NCI-H1092 (cell line): Measurements from ENCODE around the gene ANKRD31.
"Not testable (repeated sequence)": the region's sequence is repeated elsewhere in the genome, so short reads cannot be mapped to it uniquely, and the experiment has no call there.

Experiments used
- DNase-seq: peaks from one replicate; lab custom pipeline; 2025; lab: John Stamatoyannopoulos, UW

Gene ANKRD31

DNA sequence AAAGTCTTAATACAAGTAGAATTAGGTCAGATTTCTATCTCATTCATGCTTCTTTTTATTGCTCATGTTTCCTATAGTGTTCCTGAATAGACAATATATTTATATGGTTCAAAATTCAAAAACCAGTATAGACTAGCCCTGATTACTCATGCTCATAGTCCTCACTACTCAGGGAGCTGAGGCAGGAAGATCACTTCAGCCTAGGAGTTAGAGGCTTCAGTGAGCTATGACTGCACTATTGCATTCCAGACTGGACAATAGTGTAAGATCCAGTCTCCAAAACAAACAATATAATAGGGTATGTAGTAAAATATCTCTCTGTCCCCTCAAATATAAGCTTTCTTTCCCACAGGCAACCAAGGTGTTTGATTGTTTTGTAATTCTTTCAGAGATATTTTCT is 2.4 kb downstream of the ANKRD31 start:
- no peak for DNase-seq

DNA sequence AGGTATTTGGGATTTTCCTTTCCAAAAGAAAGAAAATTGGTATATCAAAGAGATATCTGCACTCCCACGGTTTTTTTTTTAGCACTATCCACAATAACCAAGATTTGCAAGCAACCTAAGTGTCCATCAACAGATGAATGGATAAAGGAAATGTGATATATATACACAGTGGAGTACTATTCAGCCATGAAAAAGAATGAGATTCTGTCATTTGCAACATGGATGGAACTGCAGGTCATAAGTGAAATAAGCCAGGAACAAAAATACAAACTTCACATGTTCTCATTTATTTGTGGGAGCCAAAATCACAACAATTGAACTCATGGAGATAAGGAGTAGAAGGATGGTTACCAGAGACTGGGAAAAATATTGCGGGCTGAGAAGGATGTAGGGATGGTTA is 9.8 kb downstream of the ANKRD31 start:
- DNase-seq: no peak

DNA sequence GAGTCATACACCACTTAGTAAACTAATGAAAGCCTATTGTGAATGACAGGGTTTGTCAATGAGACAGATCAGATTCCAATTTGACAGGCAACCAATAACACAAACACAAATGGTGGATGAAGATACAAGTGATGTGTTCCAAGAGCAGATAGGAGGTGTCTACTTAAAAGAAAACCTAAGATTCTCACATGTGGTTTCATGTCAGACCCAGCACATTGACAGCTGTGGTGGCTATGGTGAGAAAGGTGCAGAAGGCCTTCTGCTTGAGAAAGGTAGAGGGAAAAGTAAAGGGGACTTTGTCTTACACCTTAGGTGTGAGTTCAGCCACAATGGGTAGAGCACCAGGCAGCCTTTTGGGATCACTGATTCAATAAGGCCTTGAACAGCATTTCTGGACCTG is 11.2 kb downstream of the ANKRD31 start:
- DNase-seq: no peak

DNA sequence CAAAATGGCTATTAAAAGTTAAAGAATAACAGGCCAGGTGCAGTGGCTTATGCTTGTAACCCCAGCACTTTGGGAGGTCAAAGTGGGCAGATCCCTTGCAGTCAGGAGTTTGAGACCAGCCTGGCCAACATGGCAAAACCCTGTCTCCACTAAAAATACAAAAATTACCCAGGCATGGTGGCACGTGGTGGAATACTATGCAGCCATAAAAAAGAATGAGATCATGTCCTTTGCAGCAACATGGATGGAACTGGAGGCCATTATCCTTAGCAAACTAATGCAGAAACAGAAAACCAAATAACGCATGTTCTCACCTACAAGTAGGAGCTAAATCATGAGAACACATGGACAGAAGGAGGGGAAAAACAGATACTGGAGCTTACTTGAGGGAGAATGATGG is 15.9 kb downstream of the ANKRD31 start:
- DNase-seq: not testable (repeated sequence)

DNA sequence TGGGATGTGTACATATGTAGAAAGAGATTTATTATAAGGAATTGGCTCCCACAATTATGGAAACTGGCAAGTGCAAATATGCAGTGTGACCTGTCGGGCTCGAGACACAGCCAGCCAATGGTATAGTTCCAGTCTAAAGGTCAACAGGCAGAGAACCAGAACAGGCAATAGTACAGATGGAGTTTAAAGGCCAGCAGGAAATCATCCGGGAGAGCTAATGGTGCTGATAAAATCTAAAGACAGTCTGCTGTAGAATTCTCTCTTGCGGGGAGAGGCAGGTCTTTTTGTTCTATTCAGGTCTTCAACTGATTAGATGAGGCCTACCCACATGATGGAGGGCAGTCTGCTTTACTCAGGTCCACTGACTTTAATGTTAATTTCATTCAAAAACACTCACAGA is 21.8 kb downstream of the ANKRD31 start:
- no peak for DNase-seq

DNA sequence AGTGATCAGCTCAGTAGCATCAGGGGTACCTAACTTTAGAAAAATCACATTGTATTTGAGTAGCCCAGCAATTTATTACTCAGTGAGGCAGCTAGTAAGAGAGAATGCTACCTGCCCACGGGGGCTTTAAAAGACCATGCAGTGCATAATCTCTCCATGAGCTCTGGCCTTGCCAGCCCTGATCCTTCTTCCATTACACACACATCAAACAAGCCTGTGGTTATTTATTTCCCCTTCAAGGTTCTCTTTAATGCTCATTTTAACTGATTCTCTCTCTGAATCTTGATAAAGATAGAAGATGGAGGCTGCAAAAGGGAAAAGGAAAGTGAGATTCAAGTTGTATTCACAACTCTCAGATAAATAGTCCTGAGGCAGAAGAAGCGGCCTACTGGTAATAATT is 22.3 kb downstream of the ANKRD31 start:
- DNase-seq: no peak

DNA sequence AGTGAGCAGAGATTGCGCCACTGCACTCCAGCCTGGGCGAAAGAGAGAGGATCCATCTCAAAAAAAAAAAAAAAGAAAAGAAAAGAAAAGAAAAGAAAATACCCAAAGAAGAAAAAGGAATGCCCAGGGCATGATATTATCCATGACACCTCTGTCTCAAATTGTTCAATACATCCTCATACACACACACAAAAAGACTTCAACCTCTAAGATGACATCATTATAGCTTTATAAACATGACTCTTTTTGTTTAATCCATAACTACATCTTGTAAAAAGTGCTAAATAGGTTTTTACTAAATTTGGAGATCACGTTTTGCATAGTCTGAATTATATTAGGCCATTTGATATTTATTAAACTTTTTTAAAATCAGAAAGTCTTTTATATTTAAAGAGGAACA is 33.1 kb downstream of the ANKRD31 start:
- no peak for DNase-seq

DNA sequence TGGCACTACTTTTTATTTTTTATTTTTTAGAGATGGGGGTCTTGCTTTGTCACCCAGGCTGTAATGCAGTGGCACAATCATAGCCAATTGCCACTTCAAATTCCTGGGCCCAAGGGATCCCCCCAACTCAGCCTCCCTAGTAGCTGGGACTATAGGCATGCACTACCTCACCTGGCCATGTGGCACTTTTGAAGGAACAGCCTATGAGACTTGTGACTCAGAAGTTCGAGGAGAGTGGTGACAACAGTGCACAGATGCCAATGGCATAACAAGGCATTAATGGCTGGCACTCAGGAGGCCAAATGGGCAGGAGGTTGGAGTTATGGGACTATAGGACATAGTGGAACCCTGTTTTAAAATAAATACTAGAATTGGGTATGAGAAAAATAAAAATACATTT is 33.7 kb downstream of the ANKRD31 start:
- no peak for DNase-seq

DNA sequence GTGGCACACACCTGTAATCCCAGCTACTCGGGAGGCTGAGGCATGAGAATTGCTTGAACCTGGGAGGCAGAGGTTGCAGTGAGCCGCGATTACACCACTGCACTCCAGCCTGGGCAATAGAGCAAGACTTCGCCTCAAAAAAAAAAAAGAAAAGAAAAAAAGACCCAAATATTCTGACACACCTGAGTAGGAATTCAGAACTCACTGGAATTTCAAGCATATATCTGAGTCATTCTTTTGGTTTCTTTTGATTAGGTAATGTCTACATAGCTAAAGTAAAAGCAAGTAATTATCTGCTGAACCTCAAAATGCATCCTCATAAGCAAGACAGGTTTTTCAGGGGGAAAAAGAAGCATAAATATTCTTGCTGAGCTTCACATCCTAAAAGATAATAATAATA is 35.9 kb downstream of the ANKRD31 start:
- no peak for DNase-seq

DNA sequence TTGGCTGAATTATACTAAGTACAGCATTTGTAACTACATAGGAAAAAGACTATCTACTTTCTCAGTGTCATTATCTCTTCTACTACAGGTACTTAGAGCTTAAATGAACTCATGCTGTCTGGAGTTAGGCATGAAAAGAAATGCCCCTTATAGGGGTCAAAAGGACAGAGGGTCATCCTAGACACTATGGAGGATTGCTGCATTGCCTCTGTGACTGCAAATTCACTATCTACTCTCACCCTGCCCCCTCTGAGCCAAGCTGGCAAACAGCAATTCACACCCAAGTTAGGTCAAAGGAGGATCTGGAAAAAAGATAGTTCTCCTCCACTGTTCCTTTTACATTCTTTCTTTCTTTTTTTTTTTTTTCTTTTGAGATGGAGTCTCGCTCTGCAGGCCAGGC is 36.7 kb downstream of the ANKRD31 start:
- no peak for DNase-seq

DNA sequence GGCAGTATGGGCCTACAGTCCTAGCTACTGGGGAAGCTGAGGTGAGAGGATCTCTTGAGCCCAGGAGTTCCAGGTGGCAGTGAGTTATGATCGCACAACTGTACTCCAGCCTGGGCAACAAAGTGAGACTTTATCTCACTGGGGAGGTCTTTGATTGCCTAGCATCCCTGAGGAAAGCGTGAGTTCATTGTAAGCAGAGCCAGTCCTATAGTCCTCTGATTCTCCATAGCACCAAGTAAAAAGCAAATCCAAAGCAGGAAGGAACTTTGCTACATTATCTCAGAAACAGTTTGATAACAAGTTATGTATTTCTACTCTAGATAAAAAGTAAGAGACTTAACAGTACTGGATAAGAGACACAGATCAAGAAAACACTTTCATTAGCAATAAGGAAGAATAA is 37.6 kb downstream of the ANKRD31 start:
- DNase-seq: no peak

DNA sequence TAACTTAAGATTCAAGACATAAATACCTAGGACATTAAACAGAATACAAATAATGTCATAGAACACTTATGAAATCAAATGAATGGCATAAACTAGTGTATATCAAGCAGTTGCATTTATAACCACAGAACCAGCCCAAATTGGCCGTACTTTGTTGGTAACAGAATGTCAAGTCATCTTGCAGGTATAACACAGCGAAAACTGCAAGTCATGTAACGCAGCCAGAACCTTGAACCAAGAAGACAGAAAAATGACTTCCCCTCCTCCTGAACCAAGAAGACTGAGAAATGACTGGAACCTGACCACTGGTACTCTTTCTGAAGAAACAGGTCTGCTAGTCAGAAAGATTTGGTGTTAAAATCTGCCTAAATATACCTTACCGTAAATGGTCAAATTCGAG is 38.9 kb downstream of the ANKRD31 start:
- DNase-seq: no peak

DNA sequence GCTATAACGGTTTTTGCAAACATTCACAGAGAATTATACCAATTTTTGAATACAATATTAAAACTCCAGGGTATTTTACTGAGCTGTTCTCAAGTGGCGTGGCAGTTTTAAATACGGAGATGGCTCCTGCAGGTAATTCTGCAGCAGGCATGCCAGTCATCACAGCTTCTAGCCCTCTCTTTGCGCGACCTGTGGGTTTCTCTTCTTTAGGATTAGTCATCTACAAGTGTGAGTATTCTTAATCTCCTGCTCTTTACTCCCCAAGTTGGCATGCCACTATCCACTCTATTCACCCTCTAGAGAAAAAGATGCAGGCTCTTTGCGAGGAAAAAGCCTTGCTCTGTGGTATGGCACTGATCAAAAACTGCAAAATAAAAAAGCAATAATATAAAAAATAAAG is 43.9 kb downstream of the ANKRD31 start:
- no peak for DNase-seq

DNA sequence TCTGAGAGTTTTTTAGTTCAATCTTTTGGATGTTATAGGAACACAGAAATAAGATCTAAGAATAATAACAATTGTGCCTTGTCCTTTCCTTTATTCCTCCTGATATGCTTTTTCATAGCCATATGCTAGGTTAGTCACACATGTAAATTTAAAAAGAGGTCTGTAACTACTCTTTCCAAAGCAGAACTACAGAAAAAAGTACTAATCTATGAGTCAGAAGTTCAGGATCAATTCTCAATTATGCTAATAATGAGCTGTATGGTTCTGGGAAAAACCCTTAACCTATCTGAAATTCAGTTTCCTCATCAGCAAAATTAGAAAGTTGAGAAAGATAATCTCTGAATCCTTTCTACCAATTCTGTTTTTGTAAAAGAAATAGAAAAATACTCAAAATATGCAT is 44.4 kb downstream of the ANKRD31 start:
- DNase-seq: no peak

DNA sequence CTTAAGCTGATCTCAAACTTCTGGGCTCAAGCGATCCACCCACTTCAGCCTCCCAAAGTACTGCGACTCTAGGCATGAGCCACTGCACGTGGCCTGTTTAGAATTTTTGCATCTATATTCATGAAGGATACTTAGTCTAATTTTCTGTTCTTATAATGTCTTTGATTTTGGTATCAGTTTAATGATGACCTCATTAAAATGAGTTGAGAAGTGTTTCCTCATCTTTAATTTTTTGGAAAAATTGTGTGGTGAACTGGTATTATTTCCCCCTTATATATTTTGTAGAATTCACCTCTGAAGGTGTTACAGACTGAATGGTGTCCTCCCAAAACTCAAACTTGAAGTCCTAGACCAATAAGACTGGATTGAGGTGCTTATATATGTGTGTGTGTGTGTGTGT is 46.5 kb downstream of the ANKRD31 start:
- DNase-seq: no peak

DNA sequence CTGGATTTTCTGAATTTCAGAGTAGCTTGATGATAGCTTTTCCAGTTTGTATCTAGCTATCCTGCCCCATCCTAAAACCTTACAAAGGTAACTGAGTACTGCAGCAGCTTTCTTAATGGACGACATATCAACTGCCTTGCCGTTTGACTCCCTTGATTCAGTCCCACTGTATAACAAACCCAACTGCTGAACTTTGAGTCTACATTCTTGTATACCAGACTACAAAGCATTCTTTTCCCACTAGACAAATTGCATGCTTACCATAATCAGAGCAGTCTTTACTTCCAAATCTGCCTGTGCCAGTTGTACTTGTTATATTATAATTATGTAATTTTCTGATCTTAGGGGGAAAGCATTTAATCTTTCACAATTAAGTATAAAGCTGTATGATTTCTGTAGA is 47.3 kb downstream of the ANKRD31 start:
- no peak for DNase-seq

DNA sequence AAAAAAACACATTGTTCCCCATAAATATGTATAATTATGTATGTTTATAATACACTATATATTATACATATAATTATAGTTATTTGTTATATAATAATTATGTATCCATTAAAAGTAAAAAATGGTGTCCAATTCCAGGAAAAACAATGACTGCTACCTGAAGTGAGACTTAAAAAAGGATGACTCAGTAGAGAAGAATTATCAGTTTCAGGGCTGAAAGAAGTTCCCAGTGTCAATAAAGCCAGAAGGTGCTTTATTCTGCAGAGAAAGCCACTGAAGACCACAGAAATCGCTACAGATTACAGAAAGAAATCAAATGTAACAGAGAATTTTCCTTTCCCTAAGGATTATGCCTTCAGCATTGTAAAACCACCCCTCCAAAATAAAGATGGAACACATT is 50.9 kb downstream of the ANKRD31 start:
- no peak for DNase-seq

DNA sequence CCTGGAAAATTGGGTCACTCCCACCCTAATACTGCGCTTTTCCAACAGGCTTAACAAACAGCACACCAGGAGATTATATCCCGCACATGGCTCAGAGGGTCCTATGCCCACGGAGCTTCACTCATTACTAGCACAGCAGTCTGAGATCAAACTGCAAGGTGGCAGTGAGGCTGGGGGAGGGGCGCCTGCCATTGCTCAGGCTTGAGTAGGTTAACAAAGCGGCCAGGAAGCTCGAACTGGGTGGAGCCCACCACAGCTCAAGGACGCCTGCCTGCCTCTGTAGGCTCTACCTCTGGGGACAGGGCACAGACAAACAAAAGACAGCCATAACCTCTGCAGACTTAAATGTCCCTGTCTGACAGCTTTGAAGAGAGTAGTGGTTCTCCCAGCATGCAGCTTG is 60.7 kb downstream of the ANKRD31 start:
- DNase-seq: not testable (repeated sequence)

DNA sequence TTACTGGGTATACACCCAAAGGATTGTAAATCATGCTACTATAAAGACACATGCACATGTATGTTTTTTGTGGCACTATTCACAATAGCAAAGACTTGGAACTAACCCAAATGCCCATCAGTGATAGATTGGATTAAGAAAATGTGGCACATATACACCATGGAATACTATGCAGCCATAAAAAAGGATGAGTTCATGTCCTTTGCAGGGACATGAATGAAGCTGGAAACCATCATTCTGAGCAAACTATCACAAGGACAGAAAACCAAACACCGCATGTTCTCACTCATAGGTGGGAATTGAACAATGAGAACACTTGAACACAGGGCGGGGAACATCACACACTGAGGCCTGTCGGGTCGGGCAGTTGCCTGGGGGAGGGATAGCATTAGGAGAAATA is 61.8 kb downstream of the ANKRD31 start:
- DNase-seq: not testable (repeated sequence)

DNA sequence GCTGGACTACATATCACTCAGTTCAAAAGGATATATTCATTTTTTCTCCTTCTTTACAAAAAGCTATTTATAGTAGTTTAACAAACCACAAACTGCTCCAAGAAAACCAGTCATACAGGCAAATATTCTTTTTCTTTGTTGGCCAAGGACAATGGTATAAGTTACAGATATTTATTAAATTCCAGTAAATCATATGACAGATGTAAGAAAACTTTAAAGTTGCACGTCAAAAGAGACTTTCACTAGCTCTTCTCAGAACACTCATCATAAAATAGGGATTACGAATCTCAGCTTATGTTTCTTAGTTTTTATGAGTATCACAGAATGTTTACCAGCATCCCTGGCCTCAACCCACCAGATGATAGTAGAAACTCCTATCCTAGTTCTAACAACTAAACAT is 67.2 kb downstream of the ANKRD31 start:
- DNase-seq: no peak

DNA sequence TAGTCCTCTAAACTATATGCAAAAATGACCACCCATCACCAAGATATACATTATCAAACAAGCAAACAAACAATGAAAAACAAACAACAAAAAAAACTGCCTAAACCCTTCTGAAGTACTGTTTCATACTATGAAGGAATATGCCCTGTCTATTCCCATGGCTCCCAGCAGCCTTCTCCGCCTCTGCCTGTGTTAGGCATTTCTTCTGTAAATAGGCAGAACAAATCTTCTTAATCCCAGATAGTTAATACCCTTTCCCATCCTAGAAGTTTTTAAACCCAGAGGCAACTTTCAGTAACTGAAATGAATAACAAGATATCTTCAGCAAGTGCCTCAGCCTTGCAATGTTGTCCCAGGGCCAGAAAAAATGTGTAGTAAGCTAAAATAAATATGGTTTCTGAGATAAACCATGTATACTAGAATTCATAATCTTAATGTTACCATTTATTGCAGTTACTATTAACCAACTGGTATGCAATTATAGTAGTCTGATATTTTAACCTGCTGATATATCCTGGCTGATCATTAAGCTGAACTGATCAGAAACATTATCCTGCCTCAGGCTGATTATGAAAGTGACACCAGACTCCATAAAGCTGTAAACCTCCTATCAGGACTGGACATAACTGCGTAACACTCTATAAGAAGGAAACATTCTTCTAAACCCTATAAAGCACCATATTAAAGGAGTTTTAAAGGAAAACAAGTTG is 68.5 kb downstream of the ANKRD31 start:
- no peak for DNase-seq

DNA sequence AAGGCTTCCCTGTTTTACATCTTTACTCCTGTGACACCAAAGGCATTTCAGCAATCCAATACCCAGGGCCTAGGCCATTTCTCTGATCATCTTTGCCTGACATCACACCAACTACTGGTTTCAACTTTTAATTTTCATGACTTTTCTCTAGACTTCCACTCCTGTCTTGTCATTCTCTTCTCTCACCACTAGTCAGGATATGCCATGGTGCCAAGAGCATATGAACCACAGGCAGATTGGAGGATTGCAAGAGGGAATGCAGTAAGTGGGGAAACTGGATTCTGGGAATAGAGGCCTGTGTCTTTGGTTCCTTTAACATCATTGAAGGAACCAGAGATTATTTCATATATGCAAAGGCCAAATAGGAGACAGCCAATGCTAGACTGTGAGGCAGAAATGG is 69.3 kb downstream of the ANKRD31 start:
- DNase-seq: no peak

DNA sequence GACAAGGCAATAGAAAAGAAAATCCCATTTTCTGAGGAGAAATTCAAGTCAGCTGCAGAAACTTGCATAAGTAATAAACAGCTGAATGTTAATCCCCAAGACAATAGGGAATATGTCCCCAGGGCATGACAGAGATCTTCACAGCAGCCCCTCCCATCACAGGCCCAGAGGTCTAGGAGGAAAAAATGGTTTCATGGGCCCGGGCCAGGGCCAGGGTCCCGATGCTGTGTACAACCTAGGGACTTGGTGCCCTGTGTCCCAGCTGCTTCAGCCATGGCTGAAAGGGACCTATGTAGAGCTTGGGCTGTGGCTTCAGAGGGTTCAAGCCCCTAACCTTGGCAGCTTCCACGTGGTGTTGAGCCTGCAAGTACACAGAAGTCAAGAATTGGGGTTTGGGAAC is 75.2 kb downstream of the ANKRD31 start:
- not testable (repeated sequence) for DNase-seq

DNA sequence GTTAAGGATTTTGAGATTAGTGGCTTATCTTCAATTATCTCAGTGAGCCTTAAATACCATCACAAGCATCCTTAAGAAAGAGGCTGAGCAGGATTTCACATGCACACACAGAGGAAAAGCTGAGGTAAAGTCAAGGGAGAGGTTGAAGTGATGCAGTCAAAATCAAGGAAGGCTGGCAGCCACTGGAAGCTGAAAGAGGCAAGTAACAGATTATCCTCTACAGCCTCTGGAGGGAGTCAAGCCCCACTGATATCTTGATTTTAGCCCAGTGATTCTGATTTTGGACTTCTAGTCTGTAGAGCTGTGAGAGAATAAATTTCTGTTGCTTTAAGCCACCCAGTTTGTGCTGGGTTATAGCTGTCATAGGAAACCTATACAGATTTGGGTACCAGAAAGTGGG is 80.1 kb downstream of the ANKRD31 start:
- DNase-seq: no peak

DNA sequence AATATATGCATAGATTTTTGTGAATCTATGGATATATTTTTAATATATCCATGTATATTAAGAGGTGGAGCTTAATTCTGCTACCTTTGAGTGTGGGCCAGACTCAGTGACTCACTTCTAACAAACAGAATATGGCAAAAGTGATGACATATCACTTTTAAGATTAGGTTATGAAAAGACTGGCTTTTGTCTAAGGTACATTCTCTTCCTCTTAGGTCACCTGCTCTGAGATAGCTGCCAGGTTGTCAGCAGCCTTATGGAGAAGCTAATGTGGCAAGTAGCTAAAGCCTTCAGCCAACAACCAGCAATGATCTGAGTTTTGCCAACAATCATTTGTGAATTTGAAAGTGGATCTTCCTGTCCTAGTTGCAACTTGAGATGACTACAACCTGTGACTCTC is 83.8 kb downstream of the ANKRD31 start:
- no peak for DNase-seq
